Stimulated activated naive CD8-positive, alpha-beta T cell treated with anti-CD3 and anti-CD28 coated beads, Interleukin-15, Interleukin-2, amounts not matched to agents 100 U/mL and 50 U/mL, for 24 hours (primary cell): ENCODE data around the gene P2RX3.
"Not testable (repeated sequence)": the region's sequence is repeated elsewhere in the genome, so short reads cannot be mapped to it uniquely, and the experiment has no call there.

Source experiments
- ATAC-seq: fragments of 150-1000 bp; cut with Tn5 transposase; one replicate; pipeline ENCODE4 v1.10.0; 2021
- DNase-seq: peaks from one replicate; pipeline ENCODE4 v3.0.0; 2021

Gene P2RX3

GRCh38 chr11:57349491-57350274 is 11.5 kb downstream of the P2RX3 start:
- DNase-seq (peak; percentile 82), ATAC-seq (peak; percentile 54)

GRCh38 chr11:57353036-57353435 is 14.9 kb downstream of the P2RX3 start:
- DNase-seq, result no peak
- ATAC-seq, result no peak

- DNase-seq (no peak), ATAC-seq (no peak)
Measured at GRCh38 chr11:57353446-57353845, 15.3 kb downstream of the P2RX3 start.

GRCh38 chr11:57353852-57354251 is 15.7 kb downstream of the P2RX3 start:
- ATAC-seq (no peak), DNase-seq (no peak)

- DNase-seq, result no peak
- no peak for ATAC-seq
Measured at GRCh38 chr11:57354699-57355098, 16.5 kb downstream of the P2RX3 start.

GRCh38 chr11:57356268-57356667 is 18.1 kb downstream of the P2RX3 start:
- no peak for DNase-seq
- no peak for ATAC-seq

GRCh38 chr11:57357310-57357709 is 19.2 kb downstream of the P2RX3 start:
- no peak for DNase-seq
- no peak for ATAC-seq

GRCh38 chr11:57357856-57358255 is 19.7 kb downstream of the P2RX3 start:
- DNase-seq (no peak), ATAC-seq (no peak)

- DNase-seq, result no peak
- ATAC-seq, result no peak
Measured at GRCh38 chr11:57358543-57358961, 20.4 kb downstream of the P2RX3 start.

GRCh38 chr11:57358991-57359390 is 20.8 kb downstream of the P2RX3 start:
- no peak for DNase-seq
- ATAC-seq, result no peak

GRCh38 chr11:57359396-57359795 is 21.2 kb downstream of the P2RX3 start:
- ATAC-seq (no peak), DNase-seq (no peak)

- no peak for ATAC-seq
- DNase-seq, result no peak
Measured at GRCh38 chr11:57359896-57360690, 21.9 kb downstream of the P2RX3 start.

GRCh38 chr11:57360991-57361390 is 22.8 kb downstream of the P2RX3 start:
- DNase-seq, result no peak
- ATAC-seq, result no peak

- not testable (repeated sequence) for DNase-seq, ATAC-seq
Measured at GRCh38 chr11:57361420-57361819, 23.3 kb downstream of the P2RX3 start.

GRCh38 chr11:57361926-57362325 is 23.8 kb downstream of the P2RX3 start:
- DNase-seq, result no peak
- no peak for ATAC-seq

- ATAC-seq, result no peak
Measured at GRCh38 chr11:57363131-57364080, 25.3 kb downstream of the P2RX3 start.

GRCh38 chr11:57364851-57365660 is 26.9 kb downstream of the P2RX3 start:
- ATAC-seq (no peak), DNase-seq (no peak)

More at GRCh38 chr11:57363131-57364080, 25.3 kb downstream of the P2RX3 start:
- no peak for DNase-seq

- DNase-seq (no peak), ATAC-seq (no peak)
Measured at GRCh38 chr11:57368106-57368844, 30.1 kb downstream of the P2RX3 start.

GRCh38 chr11:57368845-57369232 is 30.7 kb downstream of the P2RX3 start:
- ATAC-seq, result no peak
- DNase-seq, result no peak

GRCh38 chr11:57370251-57370650 is 32.1 kb downstream of the P2RX3 start:
- ATAC-seq (no peak), DNase-seq (no peak)

GRCh38 chr11:57370941-57371340 is 32.8 kb downstream of the P2RX3 start:
- ATAC-seq (no peak), DNase-seq (no peak)
